IPS DF 6.9 (cell line): Measurements from ENCODE around the gene SMKR1.
A peak's percentile ranks its signal among the peaks of the same experiment; 100 is the strongest.

Source experiments
- DNase-seq: peaks from one replicate; pipeline ENCODE4 v3.0.0-alpha.2; 2013; ENCODE audit warnings: low read depth, low spot score
- H3K27ac ChIP-seq: one replicate; pipeline ENCODE4 v1.5.1; 2013; ENCODE audit warnings: low read length, control low read depth
- H3K27me3 ChIP-seq: 2 replicates; pipeline ENCODE4 v1.6.1; 2013; ENCODE audit warnings: mild to moderate bottlenecking, low read length; ENCODE audit not compliant: control insufficient read depth, insufficient read depth
- H3K36me3 ChIP-seq: 2 replicates; pipeline ENCODE4 v1.6.1; 2013; ENCODE audit warnings: low read length; ENCODE audit not compliant: control insufficient read depth, insufficient read depth
- H3K4me1 ChIP-seq: 2 replicates; pipeline ENCODE4 v1.6.1; 2013; ENCODE audit warnings: low read length; ENCODE audit not compliant: control insufficient read depth, insufficient read depth
- H3K4me3 ChIP-seq: 2 replicates; pipeline ENCODE4 v1.5.1; 2013; ENCODE audit warnings: mild to moderate bottlenecking, low read length
- H3K9me3 ChIP-seq: 2 replicates; pipeline ENCODE4 v1.6.1; 2013; ENCODE audit warnings: low read length, inconsistent platforms; ENCODE audit not compliant: control insufficient read depth, insufficient read depth
- WGBS: extraction: QIAGEN DNeasy Blood & Tissue Kit; methylation state at CpG from one replicate; pipeline ENCODE4 v1.1.7; 2013; ENCODE audit warnings: mixed read lengths, missing lambda C conversion rate; ENCODE audit not compliant: insufficient read length, insufficient coverage; 5-methylcytosine and 5-hydroxymethylcytosine counted together

The SMKR1 gene

DNA sequence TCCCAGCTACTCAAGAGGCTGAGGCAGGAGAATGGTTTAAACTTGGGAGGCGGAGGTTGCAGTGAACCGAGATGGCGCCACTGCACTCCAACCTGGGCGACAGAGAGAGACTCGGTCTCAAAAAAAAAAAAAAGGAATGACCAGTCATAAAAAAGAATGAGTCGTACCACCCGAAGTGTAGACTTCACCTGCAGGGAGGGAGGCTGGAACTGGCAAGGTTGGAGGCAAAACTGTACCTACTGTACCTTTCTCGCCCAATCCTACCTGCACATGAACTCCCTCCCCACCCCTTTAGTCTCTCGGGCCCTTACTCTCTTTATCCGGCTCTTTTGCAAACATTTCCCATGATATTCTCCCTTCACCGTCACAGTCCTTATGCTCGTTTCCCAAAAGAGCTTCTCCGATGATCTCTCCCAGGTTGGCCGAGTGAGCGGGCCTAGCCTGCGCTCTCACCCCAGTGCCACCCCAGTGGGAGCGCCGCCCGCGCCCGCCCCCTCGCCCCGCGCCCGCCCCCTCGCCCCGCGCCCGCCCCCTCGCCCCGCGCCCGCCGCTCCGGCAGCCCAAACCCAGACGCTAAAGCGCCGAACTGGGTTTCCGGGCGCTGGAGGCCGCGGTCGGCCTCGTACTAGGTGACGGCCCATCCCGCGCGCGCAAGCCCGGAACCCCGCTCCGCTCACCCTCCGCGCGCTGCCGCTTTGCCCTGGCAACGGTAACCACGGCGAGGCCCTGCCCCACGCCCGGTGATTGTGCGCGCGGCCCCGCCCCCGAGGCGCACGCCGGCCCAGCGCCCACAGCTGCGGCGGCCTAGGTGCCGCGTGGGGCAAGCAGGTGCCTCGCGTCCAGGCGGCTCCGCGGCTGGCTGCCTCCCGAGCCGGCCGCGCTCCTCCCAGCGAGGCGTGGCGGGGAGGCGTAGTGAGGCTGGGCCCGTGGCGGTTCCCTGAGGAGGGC lies at the start of gene SMKR1:
Gene SMKR1, plus strand, starts transcription at position 772 of the 948 bp plus-strand sequence. CDS start 294 bp downstream, outside the sequence.
- no peaks in the 10 kb centered on the region for H3K36me3 ChIP-seq
- no CpG with 5 or more reads among the region's 89 CpGs for WGBS
- no peaks in the 10 kb centered on the region for H3K4me1 ChIP-seq
- DNase-seq = no peak
- H3K4me3 ChIP-seq = peak within 1 kb of the TSS; percentile 91; the same call in 1 of the 2 replicates
- H3K27ac ChIP-seq = no peak within 1 kb of the TSS
- H3K27me3 ChIP-seq = peaks cover 2% of the 10 kb centered on the region; the same call in 1 of the 2 replicates
- H3K9me3 ChIP-seq = no peaks in the 10 kb centered on the region

DNA sequence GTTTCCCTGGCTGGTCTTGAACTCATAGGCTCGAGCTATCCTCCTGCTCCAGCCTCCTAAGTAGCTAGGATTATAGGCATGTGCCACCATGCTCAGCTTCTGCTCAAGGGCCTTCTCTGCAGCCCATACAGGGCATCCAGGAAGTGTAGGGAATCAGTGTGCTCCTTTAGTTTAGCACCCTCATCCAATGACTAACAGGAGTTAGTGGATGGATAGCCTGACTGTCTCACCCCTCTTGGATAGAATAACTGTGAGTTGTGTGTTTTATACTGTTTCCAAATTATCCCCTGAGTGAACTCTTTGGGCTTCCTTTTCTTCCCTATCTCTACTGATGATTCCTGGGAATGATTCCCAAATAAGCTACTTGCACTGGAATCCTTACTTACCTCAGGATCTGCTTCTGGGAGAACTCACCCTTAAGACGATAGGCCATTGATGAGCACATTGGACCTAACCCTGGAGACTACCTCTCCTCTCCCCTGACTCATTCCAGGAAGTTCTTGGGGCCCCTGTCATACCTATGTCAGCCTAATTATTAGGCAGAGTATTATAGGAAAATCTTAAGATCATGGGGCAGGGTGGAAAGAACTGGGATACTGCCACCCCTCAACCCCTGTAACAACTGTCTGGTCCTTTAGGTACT lies 49.6 kb upstream of the SMKR1 start:
- H3K27me3 ChIP-seq = no peaks in the 10 kb centered on the region
- no peak overlapping the region for H3K4me3 ChIP-seq
- no peak for DNase-seq
- no peaks in the 10 kb centered on the region for H3K4me1 ChIP-seq
- no peaks in the 10 kb centered on the region for H3K9me3 ChIP-seq
- H3K36me3 ChIP-seq = no peaks in the 10 kb centered on the region; the same call in 1 of the 2 replicates
- H3K27ac ChIP-seq = no peak overlapping the region
- WGBS = no CpG with 5 or more reads among the region's 2 CpGs

DNA sequence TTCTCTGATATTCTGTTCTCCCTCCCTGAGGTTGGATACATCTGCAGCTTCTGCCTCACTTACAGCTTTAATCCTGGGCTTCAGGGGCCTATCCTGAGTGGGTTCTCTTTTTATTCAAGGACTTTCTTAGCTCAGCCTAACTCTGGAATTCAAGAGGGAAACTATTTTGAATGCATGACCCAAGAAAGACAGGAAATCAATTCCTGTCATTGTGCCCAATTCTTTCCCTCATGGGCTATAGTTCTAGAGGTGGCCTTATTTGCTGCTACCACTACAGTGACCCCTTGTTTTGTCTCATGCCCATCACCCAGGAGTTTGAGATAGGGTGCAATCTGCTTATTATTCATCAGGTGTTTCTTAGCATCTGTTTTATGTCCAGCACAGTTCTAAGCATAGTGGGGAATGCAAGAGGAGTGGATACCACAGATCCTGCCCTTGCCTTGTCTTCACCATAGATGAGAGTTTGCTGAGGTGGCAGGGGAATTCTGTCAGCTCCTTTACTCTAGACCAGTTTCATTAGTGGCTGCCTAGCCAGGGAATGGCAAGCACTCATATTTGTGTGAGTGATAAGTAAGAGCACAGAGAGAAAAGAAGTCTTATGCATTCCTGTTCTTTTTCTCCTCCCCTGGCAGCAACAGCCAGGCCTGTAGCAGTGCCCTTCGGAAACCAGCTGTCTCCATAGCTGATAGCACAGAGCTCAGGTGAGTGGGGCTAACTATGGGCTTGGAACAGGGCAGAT lies 48.7 kb upstream of the SMKR1 start:
- Histone ChIP-seq H3K36me3 (no peaks in the 10 kb centered on the region; the same call in 1 of the 2 replicates), H3K4me3 (no peak overlapping the region), H3K27me3 (no peaks in the 10 kb centered on the region), H3K9me3 (no peaks in the 10 kb centered on the region), H3K27ac (no peak overlapping the region), H3K4me1 (no peaks in the 10 kb centered on the region)
- no CpG with 5 or more reads among the region's 1 CpG for WGBS
- no peak for DNase-seq

DNA sequence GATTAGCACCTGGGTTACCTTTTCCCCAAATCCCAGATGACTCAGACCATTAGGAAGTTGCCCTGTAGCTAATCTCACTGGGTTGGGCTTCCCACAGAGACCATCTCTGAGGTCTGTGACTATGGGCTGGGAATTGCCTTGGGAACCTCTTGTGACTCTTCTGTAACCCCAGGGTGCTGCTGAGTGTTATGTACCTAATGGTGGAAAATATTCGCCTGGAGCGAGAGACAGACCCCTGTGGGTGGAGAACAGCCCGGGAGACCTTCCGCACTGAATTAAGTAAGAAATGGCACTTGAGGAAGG lies 48.1 kb upstream of the SMKR1 start:
- Histone ChIP-seq H3K4me1 (no peaks in the 10 kb centered on the region), H3K9me3 (no peaks in the 10 kb centered on the region), H3K27ac (no peak overlapping the region), H3K36me3 (no peaks in the 10 kb centered on the region; the same call in 1 of the 2 replicates), H3K4me3 (no peak overlapping the region), H3K27me3 (no peaks in the 10 kb centered on the region)
- DNase-seq = no peak
- WGBS = no CpG with 5 or more reads among the region's 4 CpGs

DNA sequence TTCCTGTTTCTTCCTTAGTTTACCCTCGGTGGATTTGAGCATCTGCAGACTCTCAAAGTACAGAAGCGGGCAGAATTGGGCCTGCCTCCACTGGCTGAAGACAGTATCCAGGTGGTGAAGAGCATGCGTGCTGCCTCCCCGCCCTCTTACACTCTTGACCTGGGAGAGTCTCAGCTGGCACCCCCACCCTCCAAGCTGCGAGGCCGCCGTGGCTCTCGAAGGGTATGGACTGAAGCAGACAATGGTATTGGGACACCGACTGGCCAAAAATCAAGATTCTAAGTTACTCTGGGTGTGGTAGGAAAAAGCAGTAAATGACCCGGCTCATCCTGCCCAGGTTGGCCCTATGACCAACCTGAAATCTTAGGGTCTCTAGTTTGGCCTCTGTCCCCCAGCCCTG lies 45.9 kb upstream of the SMKR1 start:
- H3K4me1 ChIP-seq = no peaks in the 10 kb centered on the region
- WGBS = no CpG with 5 or more reads among the region's 10 CpGs
- no peak for DNase-seq
- H3K9me3 ChIP-seq = no peaks in the 10 kb centered on the region
- no peaks in the 10 kb centered on the region for H3K27me3 ChIP-seq
- H3K36me3 ChIP-seq = peaks cover 6% of the 10 kb centered on the region; the same call in 1 of the 2 replicates
- H3K27ac ChIP-seq = no peak overlapping the region
- no peak overlapping the region for H3K4me3 ChIP-seq

DNA sequence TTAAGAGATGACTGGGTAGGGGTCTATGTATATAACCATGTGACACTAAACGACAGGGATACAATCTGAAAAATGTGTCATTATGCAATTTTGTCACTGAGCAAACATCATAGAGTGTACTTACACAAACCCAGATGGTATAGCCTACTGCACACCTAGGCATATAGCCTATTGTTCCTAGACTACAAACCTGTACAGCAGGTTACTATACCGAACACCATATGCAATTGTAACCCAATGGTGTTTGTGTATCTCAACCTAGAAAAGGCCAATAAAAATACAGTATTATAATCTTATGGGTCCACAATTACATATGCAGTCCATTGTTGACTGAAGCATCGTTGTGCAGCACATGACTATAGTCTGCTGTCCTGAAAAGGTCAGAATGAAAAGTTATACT lies 45.2 kb upstream of the SMKR1 start:
- Histone ChIP-seq H3K9me3 (no peaks in the 10 kb centered on the region), H3K36me3 (peaks cover 6% of the 10 kb centered on the region; the same call in 1 of the 2 replicates), H3K27ac (no peak overlapping the region), H3K27me3 (no peaks in the 10 kb centered on the region), H3K4me1 (no peaks in the 10 kb centered on the region), H3K4me3 (no peak overlapping the region)
- DNase-seq = no peak
- no CpG with 5 or more reads among the region's 3 CpGs for WGBS

DNA sequence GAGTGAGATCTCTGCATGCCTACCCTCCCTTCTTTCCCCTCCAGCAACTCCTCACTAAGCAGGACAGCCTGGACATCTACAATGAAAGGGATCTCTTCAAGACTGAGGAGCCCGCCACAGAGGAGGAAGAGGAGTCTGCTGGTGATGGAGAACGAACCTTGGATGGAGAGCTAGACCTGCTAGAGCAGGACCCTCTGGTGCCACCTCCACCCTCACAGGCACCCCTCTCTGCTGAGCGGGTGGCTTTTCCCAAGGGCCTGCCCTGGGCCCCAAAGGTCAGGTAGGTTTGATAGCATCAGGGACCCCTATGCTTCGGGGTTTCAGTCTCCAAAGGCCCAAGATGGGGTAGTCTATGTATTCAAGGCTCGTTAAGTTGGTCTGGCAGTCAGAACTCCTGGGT lies 44.2 kb upstream of the SMKR1 start:
- DNase-seq = no peak
- WGBS = no CpG with 5 or more reads among the region's 5 CpGs
- Histone ChIP-seq H3K4me1 (no peaks in the 10 kb centered on the region), H3K36me3 (peaks cover 10% of the 10 kb centered on the region; the same call in 1 of the 2 replicates), H3K27me3 (no peaks in the 10 kb centered on the region), H3K27ac (no peak overlapping the region), H3K4me3 (no peak overlapping the region), H3K9me3 (no peaks in the 10 kb centered on the region)

GRCh38 chr7:129461809-129462208 lies 40.5 kb upstream of the SMKR1 start:
- Histone ChIP-seq H3K4me3 (no peak overlapping the region), H3K4me1 (no peaks in the 10 kb centered on the region), H3K27me3 (no peaks in the 10 kb centered on the region), H3K27ac (no peak overlapping the region), H3K9me3 (no peaks in the 10 kb centered on the region), H3K36me3 (peaks cover 10% of the 10 kb centered on the region; the same call in 1 of the 2 replicates)
- WGBS = no CpG with 5 or more reads among the region's 2 CpGs
- DNase-seq = no peak

- no peak overlapping the region for H3K27ac ChIP-seq
- no CpG with 5 or more reads among the region's 1 CpG for WGBS
- H3K4me3 ChIP-seq = no peak overlapping the region
- H3K9me3 ChIP-seq = no peaks in the 10 kb centered on the region
- peaks cover 10% of the 10 kb centered on the region; the same call in 1 of the 2 replicates for H3K36me3 ChIP-seq
- H3K4me1 ChIP-seq = no peaks in the 10 kb centered on the region
- no peaks in the 10 kb centered on the region for H3K27me3 ChIP-seq
- DNase-seq = no peak
These were observed 39.9 kb upstream of the SMKR1 start for GRCh38 chr7:129462420-129462819.

DNA sequence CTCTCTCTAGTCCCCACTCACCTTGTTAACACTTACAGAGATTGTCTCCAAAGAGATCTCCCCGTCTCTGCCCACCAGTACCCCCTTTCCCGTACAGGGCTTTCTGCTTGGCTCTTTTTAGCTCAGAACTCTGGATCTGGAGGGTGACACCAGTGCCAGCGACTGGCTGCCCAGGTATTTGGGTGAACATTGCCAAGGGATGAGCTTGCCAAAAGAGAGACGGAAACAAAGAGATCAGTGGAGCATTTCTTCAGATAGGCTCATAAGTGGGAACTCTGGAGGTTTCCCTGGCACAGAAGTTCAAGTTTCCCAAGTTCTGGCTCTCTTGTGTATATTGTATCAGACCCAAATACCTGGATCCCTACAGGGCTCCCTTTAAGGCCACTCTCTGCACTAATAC lies 38.1 kb upstream of the SMKR1 start:
- no peaks in the 10 kb centered on the region for H3K27me3 ChIP-seq
- H3K4me1 ChIP-seq = no peaks in the 10 kb centered on the region
- no peak overlapping the region for H3K27ac ChIP-seq
- DNase-seq = no peak
- H3K36me3 ChIP-seq = peaks cover 10% of the 10 kb centered on the region; the same call in 1 of the 2 replicates
- H3K4me3 ChIP-seq = no peak overlapping the region
- H3K9me3 ChIP-seq = no peaks in the 10 kb centered on the region
- WGBS = no CpG with 5 or more reads among the region's 4 CpGs
